Measurements from ENCODE around the gene TMEM267. TPM values are rescaled to one million over a fixed set of nuclear protein-coding genes. Genes with fewer than 3 reads are reported as not detected.

Gene TMEM267
- total and polyA plus RNA-seq, 10 of the 15 experiments (the other 5 are each of a cell fraction or from before 2014, with no cell fraction given) = 7.7 to 37.3 (median 13.3) TPM

DNA sequence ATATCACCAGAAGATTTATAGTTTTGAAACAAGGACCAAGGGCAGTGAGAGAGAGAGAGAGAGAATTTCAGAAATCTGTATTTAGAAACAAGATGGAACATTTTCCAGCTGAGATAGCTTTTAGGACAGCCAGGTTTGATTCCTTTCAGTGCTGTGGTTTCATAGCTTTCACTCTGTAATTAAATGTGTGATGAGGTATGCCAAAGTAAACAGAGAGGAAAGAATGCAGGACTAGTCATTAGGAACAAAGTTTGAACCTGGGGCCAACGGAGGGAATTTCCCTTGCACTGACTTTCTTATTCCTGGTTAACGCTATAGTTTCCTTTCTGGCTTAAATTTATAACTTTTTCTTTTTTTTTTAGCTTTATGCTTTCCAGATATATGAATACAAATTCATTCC, 61.5 kb downstream of the TMEM267 start:
- no peaks in the 10 kb centered on the region for H3K9me3 ChIP-seq (replicated peaks; ENCODE audit: control insufficient read depth, insufficient read depth, low read length)
- RAD21 ChIA-PET (ENCODE audit: unreplicated experiment) = interaction anchor here (0.7 to 0.9 kb wide), 2 partner anchors 32 to 62 kb away, joined by 3 to 4 read pairs; no protein-coding TSS in a partner anchor
- no peak overlapping the region for H3K9ac ChIP-seq (ENCODE audit: control insufficient read depth, insufficient read depth, low read length)
- in situ Hi-C loops (cut with MboI) (no loop called here), intact Hi-C loops (cut with micrococcal nuclease; ENCODE audit: unreplicated experiment) (no loop called here)
- H3K4me2 ChIP-seq (ENCODE audit: control insufficient read depth, insufficient read depth) = no peak overlapping the region
- no peaks in the 10 kb centered on the region for H4K20me1 ChIP-seq (ENCODE audit: control insufficient read depth, insufficient read depth)
- H3K27ac ChIP-seq (ENCODE audit: control insufficient read depth, insufficient read depth) = no peak overlapping the region
- no peak for DNase-seq (ENCODE audit: low read depth, low spot score)
- no TSS peak for BruUV-seq (replicated peaks)
- H2AFZ ChIP-seq (ENCODE audit: control insufficient read depth, low read depth, low read length) = no peak overlapping the region
- H3K4me1 ChIP-seq (ENCODE audit: control insufficient read depth, insufficient read depth, low read length) = no peaks in the 10 kb centered on the region
- CTCF ChIA-PET = interaction anchor here (0.9 kb wide), 1 partner anchor 10 kb away, joined by 4 read pairs; the partner anchor contains the start of gene CCL28
- POLR2A ChIA-PET = interaction anchor here (0.6 kb wide), 1 partner anchor 26 kb away, joined by 3 read pairs; no protein-coding TSS in a partner anchor
- TF ChIP-seq ASH2L (IDR thresholded peaks at IDR 0.05; ENCODE audit: borderline replicate concordance, low read depth) (no peak), ETV6 (conservative IDR thresholded peaks at IDR 0.05 in 1 of 2, IDR thresholded peaks at IDR 0.05 in 1 of 2; ENCODE audit: borderline replicate concordance in 1 of 2, low read depth in 1 of 2) (no peak), IRF3 (IDR thresholded peaks at IDR 0.05) (no peak), RAD51 (IDR thresholded peaks at IDR 0.05) (no peak), NR2C1 (IDR thresholded peaks at IDR 0.05) (no peak)
- H3K36me3 ChIP-seq (ENCODE audit: control insufficient read depth in 2 of 2, insufficient read depth in 2 of 2, low read length in 1 of 2) = no peaks in the 10 kb centered on the region
- no peak overlapping the region for H3K4me3 ChIP-seq
- H3K27me3 ChIP-seq (replicated peaks in 1 of 2; ENCODE audit: control insufficient read depth in 2 of 2, insufficient read depth in 2 of 2, low read length in 1 of 2) = no peaks in the 10 kb centered on the region
- SMC1A ChIA-PET (ENCODE audit: uncharacterized antibody, unreplicated experiment) = interaction anchor here (1.1 kb wide), 1 partner anchor 54 kb away, joined by 3 read pairs; no protein-coding TSS in a partner anchor
- ATAC-seq = no peak; the same call in 2 of the 3 replicates
- no peak for FAIRE-seq
- no peaks in the 10 kb centered on the region for H3K79me2 ChIP-seq (ENCODE audit: control insufficient read depth, insufficient read depth, low read length)
- 13% methylated on average over 2 of the region's 2 CpGs for WGBS (ENCODE audit: insufficient coverage, insufficient replicate concordance, low lambda C conversion rate, missing lambda C conversion rate)

Measured in GM12878 (cell line).